CD4-positive, alpha-beta T cell treated with Interleukin-17A for 4 hours (primary cell): ENCODE results near the gene SOX14.

Source experiments
- DNase-seq: peaks from one replicate; pipeline ENCODE4 v3.0.0-alpha.2; 2020; ENCODE audit warnings: mixed read lengths

Gene SOX14

GRCh38 chr3:137764001-137764433 lies at the start of gene SOX14:
TSS of gene SOX14 (plus strand) at chr3:137764315. CDS start at chr3:137764785, 470 bp downstream.
- no peak for DNase-seq

GRCh38 chr3:137714551-137714950 lies 49.6 kb upstream of the SOX14 start:
- DNase-seq: no peak

GRCh38 chr3:137724240-137724639 lies 39.9 kb upstream of the SOX14 start:
- DNase-seq: no peak

GRCh38 chr3:137737208-137737607 lies 26.9 kb upstream of the SOX14 start:
- DNase-seq: no peak

- DNase-seq: no peak
These were observed 25.4 kb upstream of the SOX14 start for GRCh38 chr3:137738710-137739109.

GRCh38 chr3:137743608-137744007 lies 20.5 kb upstream of the SOX14 start:
- DNase-seq: no peak

GRCh38 chr3:137746808-137747207 lies 17.3 kb upstream of the SOX14 start:
- DNase-seq: no peak

- DNase-seq: no peak
These were observed 4.6 kb upstream of the SOX14 start for GRCh38 chr3:137759505-137759904.

GRCh38 chr3:137760341-137761098 lies 3.6 kb upstream of the SOX14 start:
- DNase-seq: no peak

- DNase-seq: no peak
These were observed 3.0 kb upstream of the SOX14 start for GRCh38 chr3:137761099-137761562.

- no peak for DNase-seq
These were observed 2.3 kb upstream of the SOX14 start for GRCh38 chr3:137761563-137762503.

GRCh38 chr3:137762674-137763593 lies 1.2 kb upstream of the SOX14 start:
- DNase-seq: no peak

- no peak for DNase-seq
These were observed 549 bp upstream of the SOX14 start for GRCh38 chr3:137763594-137763938.

- DNase-seq: no peak
These were observed 621 bp downstream of the SOX14 start for GRCh38 chr3:137764563-137765309.

- DNase-seq: no peak
These were observed 1.4 kb downstream of the SOX14 start for GRCh38 chr3:137765310-137766033.

- no peak for DNase-seq
These were observed 2.1 kb downstream of the SOX14 start for GRCh38 chr3:137766041-137766875.

GRCh38 chr3:137766876-137767537 lies 2.9 kb downstream of the SOX14 start:
- DNase-seq: no peak

- no peak for DNase-seq
These were observed 3.6 kb downstream of the SOX14 start for GRCh38 chr3:137767538-137768360.
